Measurements from ENCODE around the gene MACROD2.

Gene MACROD2

GRCh38 chr20:15071085-15071808 lies 1075.9 kb downstream of the MACROD2 start:
- DNase-seq (ENCODE audit: low read depth), result no peak
- TF ChIP-seq CTCF (IDR thresholded peaks at IDR 0.05; ENCODE audit: low read depth, low read length, missing control alignments), result no peak
- in situ Hi-C loops (cut with HindIII; ENCODE audit: low sequenced_read_pairs), result no loop called here
- no peak overlapping the region for H3K4me3 ChIP-seq (ENCODE audit: low read depth, low read length)

- in situ Hi-C loops (cut with HindIII; ENCODE audit: low sequenced_read_pairs), result no loop called here
- DNase-seq (ENCODE audit: low read depth), result no peak
- H3K4me3 ChIP-seq (ENCODE audit: low read depth, low read length), result no peak overlapping the region
- no peak for TF ChIP-seq CTCF (IDR thresholded peaks at IDR 0.05; ENCODE audit: low read depth, low read length, missing control alignments)
These were observed 1077.0 kb downstream of the MACROD2 start for GRCh38 chr20:15072316-15072715.

- DNase-seq (ENCODE audit: low read depth), result no peak
- TF ChIP-seq CTCF (IDR thresholded peaks at IDR 0.05; ENCODE audit: low read depth, low read length, missing control alignments), result no peak
- no peak overlapping the region for H3K4me3 ChIP-seq (ENCODE audit: low read depth, low read length)
- in situ Hi-C loops (cut with HindIII; ENCODE audit: low sequenced_read_pairs), result loop anchor here (5.0 kb wide), 1 partner anchor 68 kb away; no protein-coding TSS in a partner anchor
These were observed 1080.3 kb downstream of the MACROD2 start for GRCh38 chr20:15075586-15075985.

- DNase-seq (ENCODE audit: low read depth), result no peak
- H3K4me3 ChIP-seq (ENCODE audit: low read depth, low read length), result no peak overlapping the region
- in situ Hi-C loops (cut with HindIII; ENCODE audit: low sequenced_read_pairs), result loop anchor here (5.0 kb wide), 1 partner anchor 69 kb away; no protein-coding TSS in a partner anchor
- no peak for TF ChIP-seq CTCF (IDR thresholded peaks at IDR 0.05; ENCODE audit: low read depth, low read length, missing control alignments)
These were observed 1081.5 kb downstream of the MACROD2 start for GRCh38 chr20:15076785-15077184.

- no peak for DNase-seq (ENCODE audit: low read depth)
- no peak overlapping the region for H3K4me3 ChIP-seq (ENCODE audit: low read depth, low read length)
- in situ Hi-C loops (cut with HindIII; ENCODE audit: low sequenced_read_pairs), result loop anchor here (5.0 kb wide), 1 partner anchor 70 kb away; no protein-coding TSS in a partner anchor
- TF ChIP-seq CTCF (IDR thresholded peaks at IDR 0.05; ENCODE audit: low read depth, low read length, missing control alignments), result no peak
These were observed 1082.5 kb downstream of the MACROD2 start for GRCh38 chr20:15077733-15078250.

- in situ Hi-C loops (cut with HindIII; ENCODE audit: low sequenced_read_pairs), result loop anchor here (5.0 kb wide), 1 partner anchor 72 kb away; no protein-coding TSS in a partner anchor
- DNase-seq (ENCODE audit: low read depth), result no peak
- TF ChIP-seq CTCF (IDR thresholded peaks at IDR 0.05; ENCODE audit: low read depth, low read length, missing control alignments), result no peak
- H3K4me3 ChIP-seq (ENCODE audit: low read depth, low read length), result no peak overlapping the region
These were observed 1084.5 kb downstream of the MACROD2 start for GRCh38 chr20:15079594-15080340.

Measured in astrocyte of the cerebellum (primary cell).